Mucosa of rectum (tissue), 2 donors: ENCODE results near the gene PLEKHF1.
A peak's percentile ranks its signal among the peaks of the same experiment; 100 is the strongest.

ENCODE experiments used
- H3K27ac ChIP-seq, 2 donors: one replicate each; pipeline ENCODE4 v1.7.0; 2013; ENCODE audit warnings: inconsistent platforms in 2 of 2, low read depth in 2 of 2, low read length in 2 of 2
- H3K27me3 ChIP-seq, 2 donors: one replicate each; pipeline ENCODE4 v1.7.0; 2013; ENCODE audit warnings: low read length in 2 of 2; ENCODE audit not compliant: control insufficient read depth in 2 of 2, insufficient read depth in 2 of 2
- H3K36me3 ChIP-seq, 2 donors: one replicate each; pipeline ENCODE4 v1.7.0; 2013; ENCODE audit warnings: low read length in 2 of 2; ENCODE audit not compliant: control insufficient read depth in 2 of 2, insufficient read depth in 2 of 2
- H3K4me1 ChIP-seq, 2 donors: one replicate each; pipeline ENCODE4 v1.7.0; 2013; ENCODE audit warnings: low read length in 2 of 2, mild to moderate bottlenecking in 1 of 2; ENCODE audit not compliant: control insufficient read depth in 2 of 2, insufficient read depth in 2 of 2
- H3K4me3 ChIP-seq, 2 donors: one replicate each; pipeline ENCODE4 v1.7.0; 2013; ENCODE audit warnings: low read length in 2 of 2
- H3K9ac ChIP-seq, 2 donors: one replicate each; pipeline ENCODE4 v1.7.0; 2013; ENCODE audit warnings: low read length in 2 of 2, low read depth in 1 of 2, mild to moderate bottlenecking in 1 of 2
- H3K9me3 ChIP-seq, 2 donors: one replicate each; pipeline ENCODE4 v1.7.0; 2013; ENCODE audit warnings: low read length in 2 of 2; ENCODE audit not compliant: control insufficient read depth in 2 of 2
- donor health status: healthy.
- donor health status: Normal muscosa, but diverticular disease.

The PLEKHF1 gene

GRCh38 chr19:29687897-29688728 is 22.9 kb downstream of the PLEKHF1 start:
- Histone ChIP-seq H3K4me1 (no peaks in the 10 kb centered on the region), H3K27ac (no peak overlapping the region), H3K9me3 (no peaks in the 10 kb centered on the region), H3K27me3 (no peaks in the 10 kb centered on the region), H3K4me3 (no peak overlapping the region), H3K36me3 (no peaks in the 10 kb centered on the region), H3K9ac (no peak overlapping the region)

- Histone ChIP-seq H3K36me3 (no peaks in the 10 kb centered on the region), H3K4me1 (no peaks in the 10 kb centered on the region), H3K4me3 (no peak overlapping the region), H3K27me3 (no peaks in the 10 kb centered on the region), H3K9me3 (no peaks in the 10 kb centered on the region), H3K9ac (no peak overlapping the region), H3K27ac (no peak overlapping the region)
These were observed 25.6 kb downstream of the PLEKHF1 start for GRCh38 chr19:29690842-29691241.

GRCh38 chr19:29694161-29694560 is 28.9 kb downstream of the PLEKHF1 start:
- H3K4me1 ChIP-seq, result no peaks in the 10 kb centered on the region
- no peaks in the 10 kb centered on the region for H3K9me3 ChIP-seq
- peak overlapping the region in 1 of 2 donors; percentile 17 for H3K9ac ChIP-seq
- H3K27me3 ChIP-seq, result no peaks in the 10 kb centered on the region
- H3K4me3 ChIP-seq, result no peak overlapping the region
- no peak overlapping the region for H3K27ac ChIP-seq
- H3K36me3 ChIP-seq, result no peaks in the 10 kb centered on the region

GRCh38 chr19:29694669-29695627 is 29.7 kb downstream of the PLEKHF1 start:
- H3K9ac ChIP-seq, result no peak overlapping the region

GRCh38 chr19:29695765-29696564 is 30.7 kb downstream of the PLEKHF1 start:
- Histone ChIP-seq H3K4me1 (no peaks in the 10 kb centered on the region), H3K9ac (no peak overlapping the region), H3K27ac (no peak overlapping the region), H3K4me3 (no peak overlapping the region), H3K9me3 (no peaks in the 10 kb centered on the region), H3K27me3 (no peaks in the 10 kb centered on the region), H3K36me3 (no peaks in the 10 kb centered on the region)

More at GRCh38 chr19:29694669-29695627, 29.7 kb downstream of the PLEKHF1 start:
- no peaks in the 10 kb centered on the region for H3K9me3 ChIP-seq
- H3K36me3 ChIP-seq, result no peaks in the 10 kb centered on the region
- H3K4me3 ChIP-seq, result no peak overlapping the region
- H3K27ac ChIP-seq, result no peak overlapping the region
- no peaks in the 10 kb centered on the region for H3K4me1 ChIP-seq
- no peaks in the 10 kb centered on the region for H3K27me3 ChIP-seq

- Histone ChIP-seq H3K4me1 (no peaks in the 10 kb centered on the region), H3K4me3 (no peak overlapping the region), H3K36me3 (no peaks in the 10 kb centered on the region), H3K27ac (no peak overlapping the region), H3K9me3 (no peaks in the 10 kb centered on the region), H3K9ac (no peak overlapping the region), H3K27me3 (no peaks in the 10 kb centered on the region)
These were observed 31.2 kb downstream of the PLEKHF1 start for GRCh38 chr19:29696565-29696846.

GRCh38 chr19:29697523-29698261 is 32.4 kb downstream of the PLEKHF1 start:
- Histone ChIP-seq H3K4me1 (no peaks in the 10 kb centered on the region), H3K27me3 (no peaks in the 10 kb centered on the region), H3K27ac (no peak overlapping the region), H3K36me3 (peaks cover 0 to 6% of the 10 kb centered on the region in 2 donors), H3K9ac (no peak overlapping the region), H3K9me3 (no peaks in the 10 kb centered on the region), H3K4me3 (no peak overlapping the region)

GRCh38 chr19:29699861-29700260 is 34.6 kb downstream of the PLEKHF1 start:
- H3K9ac ChIP-seq, result no peak overlapping the region
- H3K27ac ChIP-seq, result no peak overlapping the region

GRCh38 chr19:29700498-29700897 is 35.2 kb downstream of the PLEKHF1 start:
- H3K27ac ChIP-seq, result no peak overlapping the region
- H3K36me3 ChIP-seq, result peaks cover 6 to 10% of the 10 kb centered on the region in 2 donors
- H3K4me1 ChIP-seq, result no peaks in the 10 kb centered on the region
- H3K27me3 ChIP-seq, result no peaks in the 10 kb centered on the region
- no peaks in the 10 kb centered on the region for H3K9me3 ChIP-seq
- H3K9ac ChIP-seq, result no peak overlapping the region
- H3K4me3 ChIP-seq, result no peak overlapping the region

More at GRCh38 chr19:29699861-29700260, 34.6 kb downstream of the PLEKHF1 start:
- H3K9me3 ChIP-seq, result no peaks in the 10 kb centered on the region
- no peaks in the 10 kb centered on the region for H3K4me1 ChIP-seq
- H3K4me3 ChIP-seq, result no peak overlapping the region
- peaks cover 3 to 8% of the 10 kb centered on the region in 2 donors for H3K36me3 ChIP-seq
- H3K27me3 ChIP-seq, result no peaks in the 10 kb centered on the region
